Measurements from ENCODE around the gene OR4C16.

Gene OR4C16, protein sequence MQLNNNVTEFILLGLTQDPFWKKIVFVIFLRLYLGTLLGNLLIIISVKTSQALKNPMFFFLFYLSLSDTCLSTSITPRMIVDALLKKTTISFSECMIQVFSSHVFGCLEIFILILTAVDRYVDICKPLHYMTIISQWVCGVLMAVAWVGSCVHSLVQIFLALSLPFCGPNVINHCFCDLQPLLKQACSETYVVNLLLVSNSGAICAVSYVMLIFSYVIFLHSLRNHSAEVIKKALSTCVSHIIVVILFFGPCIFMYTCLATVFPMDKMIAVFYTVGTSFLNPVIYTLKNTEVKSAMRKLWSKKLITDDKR

DNA sequence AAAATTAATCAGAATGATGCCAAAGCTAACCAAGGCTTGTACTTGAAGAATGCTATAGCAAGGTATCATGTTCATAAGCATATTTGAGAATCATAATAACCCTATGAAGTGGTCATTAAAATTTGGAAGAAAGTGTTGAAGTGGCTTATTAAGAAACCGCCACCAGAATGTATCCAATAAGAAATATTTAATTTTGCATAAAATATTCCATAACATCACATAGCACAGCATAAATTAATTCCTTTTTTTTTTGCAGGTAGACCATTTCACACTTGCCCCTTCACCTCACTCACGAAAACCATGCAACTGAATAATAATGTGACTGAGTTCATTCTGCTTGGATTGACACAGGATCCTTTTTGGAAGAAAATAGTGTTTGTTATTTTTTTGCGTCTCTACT, at the start of gene OR4C16:
Gene OR4C16 (plus strand): TSS at position 301 of the 400 bp plus-strand sequence. CDS start 0 bp downstream, at position 301.
- no peak for DNase-seq

DNA sequence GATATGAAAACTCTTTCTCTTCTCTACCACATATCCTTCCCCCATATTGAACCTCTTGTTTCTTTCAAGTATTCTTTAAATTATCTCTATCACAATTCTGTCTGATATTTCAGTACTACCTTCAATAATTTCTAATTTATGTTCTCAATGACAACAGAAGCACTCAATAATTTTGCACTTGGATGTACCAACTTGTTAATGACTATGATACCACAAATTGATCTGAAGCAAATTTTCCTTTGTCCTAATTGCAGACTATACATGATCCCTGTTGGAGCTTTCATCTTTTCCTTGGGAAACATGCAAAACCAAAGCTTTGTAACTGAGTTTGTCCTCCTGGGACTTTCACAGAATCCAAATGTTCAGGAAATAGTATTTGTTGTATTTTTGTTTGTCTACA, 17.8 kb upstream of the OR4C16 start, which contains the start of gene OR4C15:
Gene OR4C15 (plus strand): TSS at position 301 of the 400 bp plus-strand sequence. CDS start 0 bp downstream, at position 301.
- DNase-seq = no peak

DNA sequence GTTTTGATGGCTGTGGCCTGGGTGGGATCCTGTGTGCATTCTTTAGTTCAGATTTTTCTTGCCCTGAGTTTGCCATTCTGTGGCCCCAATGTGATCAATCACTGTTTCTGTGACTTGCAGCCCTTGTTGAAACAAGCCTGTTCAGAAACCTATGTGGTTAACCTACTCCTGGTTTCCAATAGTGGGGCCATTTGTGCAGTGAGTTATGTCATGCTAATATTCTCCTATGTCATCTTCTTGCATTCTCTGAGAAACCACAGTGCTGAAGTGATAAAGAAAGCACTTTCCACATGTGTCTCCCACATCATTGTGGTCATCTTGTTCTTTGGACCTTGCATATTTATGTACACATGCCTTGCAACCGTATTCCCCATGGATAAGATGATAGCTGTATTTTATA, 620 bp downstream of the OR4C16 start:
- no peak for DNase-seq

DNA sequence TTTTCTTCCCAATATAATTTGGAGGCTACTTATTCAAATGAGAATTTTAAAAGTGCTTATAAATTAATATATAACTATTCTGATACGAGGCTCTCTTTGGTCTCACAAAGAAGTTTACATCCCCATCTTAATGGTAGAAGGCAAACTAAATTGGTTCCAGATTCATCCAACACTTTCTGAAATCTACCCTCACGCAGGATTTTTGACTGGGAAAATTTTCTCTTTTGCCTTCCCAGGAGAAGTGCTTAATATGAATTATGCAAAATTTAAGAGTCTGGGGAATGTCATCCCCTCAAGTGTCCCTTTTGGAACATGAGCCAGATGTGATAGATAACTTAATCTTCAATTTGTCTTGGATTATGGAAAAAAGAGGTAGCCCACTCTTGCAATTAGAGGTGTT, 35.6 kb downstream of the OR4C16 start, which contains the start of gene OR4C11:
Gene OR4C11 (minus strand): TSS at position 101 of the 400 bp plus-strand sequence. CDS start 3,272 bp downstream, outside the sequence.
- no peak for DNase-seq
